Astrocyte of the cerebellum (primary cell): ENCODE measurements around the gene TPTE2.
"Not testable (repeated sequence)": the region's sequence is repeated elsewhere in the genome, so short reads cannot be mapped to it uniquely, and the experiment has no call there.

ENCODE experiments used
- DNase-seq: peaks from one replicate; pipeline ENCODE4 v3.0.0-alpha.2; 2011; ENCODE audit warnings: low read depth
- H3K4me3 ChIP-seq: 2 replicates; pipeline ENCODE4 v1.5.1; 2011; ENCODE audit warnings: mild to moderate bottlenecking, low read depth, low read length, moderate library complexity
- CTCF ChIP-seq: IDR thresholded peaks from 2 replicates; pipeline ENCODE4 v1.5.1; 2012; ENCODE audit warnings: low read length, low read depth, moderate library complexity, mild to moderate bottlenecking; ENCODE audit errors: missing control alignments
- in situ Hi-C: cut with HindIII; loops from 2 replicates; pipeline ENCODE4 v1.10.0; 2017; ENCODE audit warnings: low sequenced_read_pairs

Gene TPTE2

DNA sequence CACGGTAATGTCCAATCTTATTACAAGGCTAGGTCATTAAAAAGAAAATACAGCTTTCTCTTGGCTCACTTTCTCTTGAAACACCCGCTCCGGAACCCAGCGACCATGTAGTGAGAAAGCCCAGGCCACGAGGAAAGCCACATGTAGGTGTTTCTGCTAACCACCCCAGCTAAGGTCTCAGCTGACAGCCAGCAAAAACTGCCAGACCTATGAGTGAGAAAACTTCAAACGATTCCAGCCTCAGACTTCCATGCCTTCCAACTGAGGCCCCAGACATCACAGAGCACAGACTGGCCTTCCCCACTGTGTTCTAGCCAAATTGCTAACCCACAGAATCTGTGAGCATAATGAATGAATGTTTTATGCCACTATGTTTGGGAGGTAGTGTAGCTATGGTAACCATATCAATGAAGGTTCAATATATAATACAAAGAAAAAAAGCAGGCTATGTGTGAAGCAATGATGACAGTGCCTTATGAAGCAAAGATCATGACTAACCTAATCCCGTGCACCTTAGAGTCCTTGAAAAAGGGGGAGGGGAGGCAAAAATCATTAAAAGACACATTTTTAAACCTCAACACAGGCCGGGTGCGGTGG, 11.9 kb upstream of the TPTE2 start:
- in situ Hi-C loops: no loop called here
- DNase-seq: no peak
- TF ChIP-seq CTCF: no peak
- H3K4me3 ChIP-seq: no peak overlapping the region

DNA sequence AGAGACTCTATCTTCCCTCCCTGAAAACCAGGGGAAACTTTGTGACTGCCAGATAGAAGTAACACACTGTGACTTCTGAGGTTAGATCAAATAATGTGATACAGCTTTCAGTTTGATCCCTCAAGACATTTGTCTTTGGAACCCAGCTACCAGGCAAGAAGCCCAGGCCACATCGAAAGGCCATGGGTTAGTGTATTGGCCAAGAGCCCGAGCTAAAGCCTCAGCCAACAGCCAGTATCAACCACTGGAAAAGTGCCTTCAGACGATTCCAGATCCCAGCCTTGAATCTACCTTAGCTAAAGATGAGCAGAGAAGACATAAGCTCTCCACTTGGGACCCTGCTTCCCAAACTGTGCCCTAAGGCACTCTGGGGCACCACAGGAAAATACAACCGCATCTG, 10.9 kb upstream of the TPTE2 start:
- no peak overlapping the region for H3K4me3 ChIP-seq
- no peak for DNase-seq
- TF ChIP-seq CTCF: no peak
- in situ Hi-C loops: no loop called here

DNA sequence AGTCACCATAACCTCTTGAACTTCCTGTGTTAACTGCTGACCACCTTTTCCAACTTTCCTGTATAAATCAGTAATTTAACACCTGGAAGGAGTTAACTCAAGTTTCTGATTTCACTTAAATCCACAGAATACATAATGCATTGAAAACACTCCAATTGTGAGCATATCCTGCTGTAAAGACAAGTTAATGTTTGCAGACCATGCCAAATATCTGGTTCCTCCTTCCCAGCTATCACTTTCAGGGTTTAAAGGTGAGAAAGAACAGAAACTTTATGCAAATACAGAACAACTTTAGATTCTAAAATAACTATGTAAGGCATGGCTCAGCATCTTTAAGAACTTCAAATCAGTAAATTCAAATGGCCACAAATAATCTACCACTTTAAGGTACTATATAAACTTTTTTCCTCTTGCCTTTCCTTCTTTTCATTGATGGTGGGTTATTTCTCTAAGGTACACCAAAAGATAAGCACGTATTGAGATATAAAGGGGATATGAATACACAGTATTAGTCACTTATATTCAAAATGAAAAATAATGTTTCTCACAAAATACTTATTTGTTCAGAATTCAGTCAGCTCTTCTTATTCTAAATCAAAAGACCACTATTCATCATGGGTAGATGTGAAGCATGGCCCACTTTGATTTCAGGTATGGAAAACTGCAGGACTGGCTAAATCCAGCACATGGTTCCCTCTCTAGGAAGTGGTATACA, 6.6 kb upstream of the TPTE2 start:
- TF ChIP-seq CTCF: no peak
- DNase-seq: no peak
- in situ Hi-C loops: no loop called here
- H3K4me3 ChIP-seq: no peak overlapping the region

GRCh38 chr13:19561585-19561984, 253 bp upstream of the TPTE2 start:
- in situ Hi-C loops: no loop called here
- DNase-seq: no peak
- TF ChIP-seq CTCF: no peak
- no peak overlapping the region for H3K4me3 ChIP-seq

GRCh38 chr13:19560672-19561071, 660 bp downstream of the TPTE2 start:
- DNase-seq, H3K4me3 ChIP-seq, in situ Hi-C loops: not testable (repeated sequence)

GRCh38 chr13:19559739-19560138, 1.6 kb downstream of the TPTE2 start:
- DNase-seq, in situ Hi-C loops, H3K4me3 ChIP-seq: not testable (repeated sequence)

DNA sequence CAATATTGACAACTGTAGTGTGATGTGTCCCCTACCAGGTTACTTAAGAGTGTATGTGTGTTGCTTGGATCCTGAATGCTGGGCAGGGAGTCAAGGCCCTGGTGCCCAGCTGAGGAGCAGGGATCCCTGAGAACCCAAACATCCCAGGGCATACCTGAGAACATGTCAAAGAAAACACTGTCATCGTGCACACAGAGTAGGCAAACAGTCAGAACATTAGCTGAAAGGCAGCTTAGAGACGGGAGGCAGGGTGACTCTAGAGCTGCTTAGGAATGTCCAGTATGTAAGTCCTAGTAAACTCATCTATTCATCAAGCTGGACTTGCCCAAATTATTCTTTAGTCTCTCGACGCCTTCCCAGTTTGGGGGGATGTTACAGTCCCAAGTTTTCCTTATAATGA, 4.0 kb downstream of the TPTE2 start:
- H3K4me3 ChIP-seq, in situ Hi-C loops: not testable (repeated sequence)

DNA sequence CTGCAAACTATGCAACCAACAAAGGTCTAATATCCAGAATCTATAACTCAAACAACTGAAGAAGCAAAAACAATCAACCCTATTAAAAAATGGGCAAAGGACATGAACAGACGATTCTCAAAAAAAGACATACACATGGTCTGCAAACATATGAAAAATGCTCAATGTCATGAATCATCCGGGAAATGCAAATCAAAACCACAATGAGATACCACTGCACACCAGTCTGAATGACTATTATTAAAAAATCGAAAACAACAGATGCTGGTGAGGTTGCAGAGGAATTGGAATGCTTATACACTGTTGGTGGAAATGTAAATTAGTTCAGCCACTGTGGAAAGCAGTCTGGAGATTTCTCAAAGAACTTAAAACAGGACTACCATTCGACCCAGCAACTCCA, 12.1 kb downstream of the TPTE2 start:
- in situ Hi-C loops, DNase-seq, H3K4me3 ChIP-seq: not testable (repeated sequence)

More for the DNA sequence above, 4.0 kb downstream of the TPTE2 start:
- not testable (repeated sequence) for DNase-seq

GRCh38 chr13:19525634-19526033, 35.7 kb downstream of the TPTE2 start:
- DNase-seq, in situ Hi-C loops, H3K4me3 ChIP-seq: not testable (repeated sequence)
